Measurements from ENCODE around the gene BLOC1S5. TPM values are rescaled to one million over a fixed set of nuclear protein-coding genes. Genes with fewer than 3 reads are reported as not detected.

The BLOC1S5 gene, protein sequence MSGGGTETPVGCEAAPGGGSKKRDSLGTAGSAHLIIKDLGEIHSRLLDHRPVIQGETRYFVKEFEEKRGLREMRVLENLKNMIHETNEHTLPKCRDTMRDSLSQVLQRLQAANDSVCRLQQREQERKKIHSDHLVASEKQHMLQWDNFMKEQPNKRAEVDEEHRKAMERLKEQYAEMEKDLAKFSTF
- total RNA-seq, result 20.0 and 23.3 TPM in 2 replicates

GRCh38 chr6:8063761-8064637, at the start of gene BLOC1S5:
BLOC1S5 (minus strand) TSS chr6:8064389; CDS start chr6:8064376, 13 bp downstream.

DNA sequence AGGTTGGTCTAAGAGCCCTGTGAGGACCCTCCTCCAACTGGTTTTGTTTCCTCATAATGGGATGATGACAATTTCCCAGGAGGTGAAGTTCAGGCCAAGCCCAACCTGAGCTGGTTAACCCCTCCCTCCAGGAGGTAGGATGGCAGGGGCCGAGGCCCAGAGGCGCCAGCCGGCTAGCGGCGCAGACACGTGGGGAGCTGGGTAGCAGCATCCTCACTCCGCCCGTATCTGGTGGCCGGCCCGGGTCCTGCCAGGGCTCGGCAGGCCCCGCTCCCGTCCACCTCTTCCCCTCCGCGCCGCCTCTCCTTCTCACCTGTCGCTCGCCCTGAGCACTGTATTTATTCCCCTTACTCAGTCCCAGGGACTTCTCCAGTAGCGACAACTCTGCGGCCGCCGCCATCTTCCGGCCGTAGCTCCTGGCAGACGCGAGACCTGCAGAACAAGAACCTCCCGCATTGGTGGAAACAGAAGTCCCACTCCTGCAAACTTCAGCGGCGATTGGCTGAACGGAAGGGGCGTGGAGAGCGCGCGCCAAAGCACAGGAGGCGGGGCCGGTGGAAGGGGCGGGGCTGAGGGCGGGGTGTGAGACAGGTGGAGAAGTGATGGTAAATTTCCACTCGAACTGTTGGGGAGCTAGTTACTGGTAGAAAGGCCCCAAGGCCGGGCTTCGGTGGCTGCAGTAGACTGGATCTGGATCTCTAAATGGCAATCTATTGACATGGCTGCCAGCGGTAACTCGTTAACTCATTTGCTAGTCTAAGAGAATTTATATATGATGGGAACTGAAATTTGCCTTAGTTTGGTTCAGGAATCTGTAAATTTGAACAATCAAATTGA, 38.2 kb upstream of the BLOC1S5 start, which contains the start of gene EEF1E1:
TSS of gene EEF1E1 (minus strand) at position 427 of the 837 bp plus-strand sequence. CDS start at position 400, 27 bp downstream.

Other genes starting within 250 kb of the BLOC1S5 start
- gene TXNDC5, start 153.6 kb downstream of the BLOC1S5 start, total RNA-seq, result 422 and 508 TPM in 2 replicates
- 32.7 and 34.8 TPM in 2 replicates for gene EEF1E1, start 38.2 kb upstream of the BLOC1S5 start, total RNA-seq

Data from articular chondrocyte of knee joint (primary cell).